Psoas muscle (tissue), 8 donors: Measurements from ENCODE around the gene PELI2. TPM values are rescaled to one million over a fixed set of nuclear protein-coding genes. Genes with fewer than 3 reads are reported as not detected.

Experiments
- ATAC-seq, 4 donors: fragments of 200-7000 bp; cut with Tn5 transposase; one replicate each; pipeline ENCODE4 v1.9.1; 2020; ENCODE audit warnings: moderate library complexity in 3 of 4, mild to moderate bottlenecking in 2 of 4
- DNase-seq, 2 donors: peaks; one replicate each; pipeline ENCODE4 v3.0.0-alpha.2; 2020
- H3K27ac ChIP-seq: fragments of 200-600 bp; one replicate; pipeline ENCODE4 v1.8.0; 2022
- H3K27me3 ChIP-seq, 3 donors: fragments of 200-600 bp in 1 of 3; one replicate each; pipeline versions ENCODE4 v1.6.1 to v1.8.0; 2013 to 2022; ENCODE audit warnings: low read length in 2 of 3, mild to moderate bottlenecking in 2 of 3, moderate library complexity in 1 of 3; ENCODE audit not compliant: insufficient read depth in 3 of 3
- H3K36me3 ChIP-seq, 2 donors: fragments of 200-600 bp in 1 of 2; one replicate each; pipeline versions ENCODE4 v1.6.1 to v1.8.0; 2013 to 2022; ENCODE audit warnings: low read depth in 1 of 2, mild to moderate bottlenecking in 1 of 2, moderate library complexity in 1 of 2; ENCODE audit not compliant: insufficient read depth in 1 of 2
- H3K4me1 ChIP-seq: fragments of 200-600 bp; one replicate; pipeline ENCODE4 v1.8.0; 2022
- H3K4me3 ChIP-seq: fragments of 200-600 bp; one replicate; pipeline ENCODE4 v1.8.0; 2022; ENCODE audit warnings: mild to moderate bottlenecking
- H3K9me3 ChIP-seq: fragments of 200-600 bp; one replicate; pipeline ENCODE4 v1.8.0; 2022
- WGBS, 3 donors: extraction: QIAGEN DNeasy Blood & Tissue Kit; methylation state at CpG; one replicate each; pipeline versions ENCODE4 v1.1.6 to v1.1.7; 2013; 5-methylcytosine and 5-hydroxymethylcytosine counted together
- intact Hi-C, 2 donors: fragments of 100-400 bp; cut with DNase I; formaldehyde crosslinking; loops; one replicate each; pipeline versions ENCODE4 v1.11.0 to v1.14.2; 2022
- polyA plus RNA-seq, 3 donors: library from polyadenylated mRNA; stranded (reverse); fragments of 200-250 nt; gene quantifications; one replicate each; pipeline ENCODE4 v1.2.3, GENCODE V29; 2013
- total RNA-seq, 4 donors: library from RNA; stranded (reverse); fragmentation: NEBNext Ultra II Directional in 2 of 4; extraction: Animal tissue kit (Norgen Biotek cat#: 25700) in 2 of 4; gene quantifications; one replicate each; pipeline versions ENCODE4 v1.2.1 to v1.2.4, GENCODE V29; 2021 to 2023
- TF ChIP-seq, protein P1 (sequence below): fragments of 200-600 bp; IDR thresholded peaks from one replicate; pipeline ENCODE4 v1.8.0; 2022; ENCODE audit warnings: antibody characterized with exemption
- donor health status: healthy with polysubstance abuse.
- donor health status: DM: no; HTN: no; CAD: no; lungs with moderate emphysema.
- donor health status: Bipolar disorder and iron deficiency.
- donor health status: healthy.
- donor health status: DM: yes; HTN: yes; CAD: no.
- donor health status: DM: no; HTN: no; CAD: no.
- donor health status: DM: no; HTN: no; CAD: no.
- donor health status: DM: yes; HTN: yes; CAD: no.

The PELI2 gene
- total and polyA plus RNA-seq, 7 donors: 0.44 to 2.9 (median 1.9) TPM

GRCh38 chr14:56136571-56137452, 18.6 kb downstream of the PELI2 start:
- no peak for DNase-seq
- H3K27ac ChIP-seq: no peak overlapping the region
- H3K36me3 ChIP-seq: no peaks in the 10 kb centered on the region
- TF ChIP-seq, protein P1, sequence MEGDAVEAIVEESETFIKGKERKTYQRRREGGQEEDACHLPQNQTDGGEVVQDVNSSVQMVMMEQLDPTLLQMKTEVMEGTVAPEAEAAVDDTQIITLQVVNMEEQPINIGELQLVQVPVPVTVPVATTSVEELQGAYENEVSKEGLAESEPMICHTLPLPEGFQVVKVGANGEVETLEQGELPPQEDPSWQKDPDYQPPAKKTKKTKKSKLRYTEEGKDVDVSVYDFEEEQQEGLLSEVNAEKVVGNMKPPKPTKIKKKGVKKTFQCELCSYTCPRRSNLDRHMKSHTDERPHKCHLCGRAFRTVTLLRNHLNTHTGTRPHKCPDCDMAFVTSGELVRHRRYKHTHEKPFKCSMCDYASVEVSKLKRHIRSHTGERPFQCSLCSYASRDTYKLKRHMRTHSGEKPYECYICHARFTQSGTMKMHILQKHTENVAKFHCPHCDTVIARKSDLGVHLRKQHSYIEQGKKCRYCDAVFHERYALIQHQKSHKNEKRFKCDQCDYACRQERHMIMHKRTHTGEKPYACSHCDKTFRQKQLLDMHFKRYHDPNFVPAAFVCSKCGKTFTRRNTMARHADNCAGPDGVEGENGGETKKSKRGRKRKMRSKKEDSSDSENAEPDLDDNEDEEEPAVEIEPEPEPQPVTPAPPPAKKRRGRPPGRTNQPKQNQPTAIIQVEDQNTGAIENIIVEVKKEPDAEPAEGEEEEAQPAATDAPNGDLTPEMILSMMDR: no peak
- no peaks in the 10 kb centered on the region for H3K27me3 ChIP-seq
- WGBS, 3 donors: 50 to 64% (median 50%) methylated on average over 2 of the region's 2 CpGs
- intact Hi-C loops: no loop called here
- ATAC-seq: no peak
- H3K9me3 ChIP-seq: no peaks in the 10 kb centered on the region
- H3K4me1 ChIP-seq: no peaks in the 10 kb centered on the region
- no peak overlapping the region for H3K4me3 ChIP-seq

DNA sequence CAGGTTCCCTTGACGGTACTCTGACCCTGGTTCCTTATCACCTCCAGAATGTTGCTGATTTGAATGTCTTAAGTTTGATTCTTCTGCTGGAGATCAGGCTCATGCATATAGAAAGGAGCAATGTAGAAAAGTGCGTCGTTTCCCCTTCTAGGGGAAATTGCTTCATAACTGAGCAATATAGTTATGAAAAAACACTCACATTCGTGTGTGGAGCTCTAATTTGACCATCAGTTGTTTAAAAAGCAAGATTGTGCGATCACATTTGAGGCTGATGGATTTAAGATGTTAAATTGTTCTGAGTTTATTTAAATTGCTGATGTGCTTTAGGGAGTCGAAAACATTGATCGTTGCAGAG, 19.2 kb downstream of the PELI2 start:
- no peaks in the 10 kb centered on the region for H3K9me3 ChIP-seq
- no peaks in the 10 kb centered on the region for H3K27me3 ChIP-seq
- no peak overlapping the region for H3K27ac ChIP-seq
- TF ChIP-seq, protein P1: no peak
- H3K36me3 ChIP-seq: no peaks in the 10 kb centered on the region
- no peaks in the 10 kb centered on the region for H3K4me1 ChIP-seq
- ATAC-seq: no peak
- H3K4me3 ChIP-seq: no peak overlapping the region
- WGBS, 3 donors: 65 to 69% (median 66%) methylated on average over 7 of the region's 7 CpGs
- no peak for DNase-seq
- intact Hi-C loops: no loop called here

DNA sequence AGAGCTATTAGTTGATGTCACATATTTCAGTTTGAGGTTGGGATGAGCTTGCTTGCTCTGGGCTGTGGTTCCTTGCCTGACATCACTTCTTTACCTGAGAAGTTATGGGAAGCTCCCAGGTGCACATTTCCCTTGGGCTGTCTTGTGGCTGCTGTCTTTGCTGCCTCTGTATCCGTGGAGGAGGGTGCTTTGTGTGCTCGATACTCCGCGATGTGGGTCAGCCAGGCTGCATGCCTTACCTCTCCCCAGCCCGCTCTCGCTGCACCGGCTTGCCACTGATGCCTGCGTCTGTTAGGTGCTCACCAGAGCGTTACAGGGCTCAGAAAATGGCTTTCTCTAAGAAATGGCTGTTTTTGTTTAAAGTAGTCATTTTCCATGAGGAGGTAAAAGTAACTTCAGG, 19.6 kb downstream of the PELI2 start:
- no peak for DNase-seq
- no peaks in the 10 kb centered on the region for H3K4me1 ChIP-seq
- WGBS, 3 donors: 79 to 87% (median 86%) methylated on average over 9 of the region's 9 CpGs
- intact Hi-C loops: no loop called here
- no peaks in the 10 kb centered on the region for H3K9me3 ChIP-seq
- H3K4me3 ChIP-seq: no peak overlapping the region
- ATAC-seq: no peak
- TF ChIP-seq, protein P1: no peak
- H3K27ac ChIP-seq: no peak overlapping the region
- no peaks in the 10 kb centered on the region for H3K27me3 ChIP-seq
- no peaks in the 10 kb centered on the region for H3K36me3 ChIP-seq

DNA sequence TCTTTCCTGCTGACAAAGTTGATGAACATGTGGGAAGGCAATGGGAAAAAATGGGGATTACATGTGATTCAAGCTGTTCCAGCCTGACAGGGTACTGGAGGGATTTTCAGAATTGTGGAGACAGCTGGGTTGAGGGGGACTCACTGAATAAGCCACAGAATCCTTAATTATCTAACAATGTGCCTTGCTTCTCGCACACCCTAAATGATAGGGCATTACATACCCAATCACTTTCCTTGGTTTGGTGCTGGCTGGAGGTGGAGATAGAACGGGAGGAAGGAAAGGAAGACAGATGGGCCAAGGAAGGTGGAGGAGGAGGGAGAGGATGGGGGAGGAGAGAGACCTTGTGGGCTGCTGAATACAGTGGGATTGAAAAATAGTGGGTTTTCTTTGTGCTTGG, 20.7 kb downstream of the PELI2 start:
- H3K9me3 ChIP-seq: no peaks in the 10 kb centered on the region
- H3K27me3 ChIP-seq: no peaks in the 10 kb centered on the region
- DNase-seq (no peak), ATAC-seq (no peak)
- H3K36me3 ChIP-seq: no peaks in the 10 kb centered on the region
- no peak overlapping the region for H3K27ac ChIP-seq
- TF ChIP-seq, protein P1: no peak
- no peak overlapping the region for H3K4me3 ChIP-seq
- intact Hi-C loops: no loop called here
- no peaks in the 10 kb centered on the region for H3K4me1 ChIP-seq
- 64 to 71% (median 67%) methylated on average over 2 of the region's 2 CpGs for WGBS, 3 donors

DNA sequence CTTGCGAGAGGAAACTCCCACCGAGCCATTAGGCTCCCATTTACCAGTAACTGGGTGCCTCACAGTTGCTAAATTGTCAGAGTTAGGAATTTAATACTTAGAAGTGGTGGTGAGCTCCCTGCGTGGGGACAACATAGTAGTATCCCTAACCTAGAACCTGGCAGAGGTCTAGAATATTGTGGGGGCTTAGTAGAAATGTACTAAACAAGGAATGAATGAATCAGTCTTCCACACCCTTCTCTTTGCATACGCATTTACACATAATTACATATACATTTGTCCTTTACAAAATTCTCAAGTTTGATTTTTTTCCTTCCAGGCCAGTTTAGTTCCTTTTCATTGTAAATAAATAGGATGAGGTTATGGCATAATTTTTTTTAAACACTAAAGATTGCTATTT, 24.1 kb downstream of the PELI2 start:
- H3K27ac ChIP-seq: no peak overlapping the region
- DNase-seq (no peak), ATAC-seq (no peak)
- H3K4me1 ChIP-seq: no peaks in the 10 kb centered on the region
- H3K9me3 ChIP-seq: no peaks in the 10 kb centered on the region
- intact Hi-C loops: no loop called here
- no peak overlapping the region for H3K4me3 ChIP-seq
- H3K36me3 ChIP-seq: no peaks in the 10 kb centered on the region
- TF ChIP-seq, protein P1: no peak
- WGBS, 3 donors: 91 to 97% (median 93%) methylated on average over 4 of the region's 4 CpGs
- H3K27me3 ChIP-seq: no peaks in the 10 kb centered on the region
